Karpas-422 (cell line): Measurements from ENCODE around the gene OR2AG1. TPM values are rescaled to one million over a fixed set of nuclear protein-coding genes. Genes with fewer than 3 reads are reported as not detected.

Source experiments
- DNase-seq: peaks from one replicate; pipeline ENCODE4 v3.0.0-alpha.2; 2015
- H2AFZ ChIP-seq: fragments of 200-600 bp; sonication (generic); 2 replicates; pipeline ENCODE4 v1.6.1; 2014; ENCODE audit warnings: antibody characterized with exemption, low read length, mixed read lengths
- H3K27ac ChIP-seq: fragments of 200-600 bp; sonication (generic); 2 replicates; pipeline ENCODE4 v1.5.1; 2014; ENCODE audit warnings: mild to moderate bottlenecking, low read length, moderate library complexity
- H3K27me3 ChIP-seq: fragments of 200-600 bp; sonication (generic); 2 replicates; pipeline ENCODE4 v1.6.1; 2014; ENCODE audit warnings: low read length, mixed read lengths
- H3K36me3 ChIP-seq: fragments of 200-600 bp; sonication (generic); 2 replicates; pipeline ENCODE4 v1.6.1; 2014; ENCODE audit warnings: low read length, mixed read lengths; ENCODE audit not compliant: insufficient read depth
- H3K4me1 ChIP-seq: fragments of 200-600 bp; sonication (generic); 2 replicates; pipeline ENCODE4 v1.6.1; 2014; ENCODE audit warnings: mild to moderate bottlenecking, low read length, mixed read lengths
- H3K4me2 ChIP-seq: fragments of 200-600 bp; sonication (generic); 2 replicates; pipeline ENCODE4 v1.6.1; 2014; ENCODE audit warnings: low read length, low read depth, mild to moderate bottlenecking; ENCODE audit not compliant: poor library complexity, severe bottlenecking
- H3K4me3 ChIP-seq: fragments of 200-600 bp; sonication (generic); 2 replicates; pipeline ENCODE4 v1.5.1; 2014; ENCODE audit warnings: mild to moderate bottlenecking, antibody characterized with exemption, low read length, mixed read lengths
- H3K79me2 ChIP-seq: fragments of 200-600 bp; sonication (generic); 2 replicates; pipeline ENCODE4 v1.6.1; 2014; ENCODE audit warnings: mild to moderate bottlenecking, low read length, mixed read lengths
- H3K9ac ChIP-seq: fragments of 200-600 bp; sonication (generic); 2 replicates; pipeline ENCODE4 v1.6.0; 2014; ENCODE audit warnings: low read length
- H3K9me2 ChIP-seq: fragments of 200-600 bp; sonication (generic), shearing (Covaris generic); replicated peaks from 2 replicates; pipeline ENCODE4 v1.6.0; 2014; ENCODE audit warnings: mild to moderate bottlenecking, low read length, moderate library complexity; ENCODE audit not compliant: insufficient read depth
- H3K9me3 ChIP-seq: fragments of 300-700, 200-600 bp; sonication (generic); 2 replicates; pipeline ENCODE4 v1.6.1; 2014; ENCODE audit warnings: low read length, mixed read lengths
- H4K20me1 ChIP-seq: fragments of 200-600 bp; sonication (generic); 2 replicates; pipeline ENCODE4 v1.6.1; 2014; ENCODE audit warnings: mild to moderate bottlenecking, antibody characterized with exemption, low read length, low read depth; ENCODE audit not compliant: insufficient read depth
- total RNA-seq: library from RNA; depleted of rRNA; stranded (reverse); fragments of >200 nt; shearing (Covaris generic); gene quantifications from 2 replicates; pipeline ENCODE4 v1.2.3, GENCODE V29; 2014; ENCODE audit warnings: low replicate concordance

Gene OR2AG1
- total RNA-seq, 1 experiment from 2014 or later: not detected

GRCh38 chr11:6745018-6745417 is 37.8 kb upstream of the OR2AG1 start:
- Histone ChIP-seq H2AFZ (no peak overlapping the region), H3K4me1 (peaks cover 17% of the 10 kb centered on the region), H3K4me2 (no peak overlapping the region), H3K79me2 (no peaks in the 10 kb centered on the region), H4K20me1 (no peaks in the 10 kb centered on the region), H3K27ac (no peak overlapping the region), H3K9me2 (no peaks in the 10 kb centered on the region), H3K4me3 (no peak overlapping the region), H3K9ac (no peak overlapping the region), H3K27me3 (peaks cover 2% of the 10 kb centered on the region; the same call in 1 of the 2 replicates), H3K9me3 (no peaks in the 10 kb centered on the region), H3K36me3 (no peaks in the 10 kb centered on the region)
- no peak for DNase-seq

GRCh38 chr11:6745465-6746015 is 37.3 kb upstream of the OR2AG1 start:
- H2AFZ ChIP-seq: no peak overlapping the region
- H3K9ac ChIP-seq: no peak overlapping the region
- H3K36me3 ChIP-seq: no peaks in the 10 kb centered on the region
- no peaks in the 10 kb centered on the region for H3K79me2 ChIP-seq
- peaks cover 17% of the 10 kb centered on the region for H3K4me1 ChIP-seq
- no peaks in the 10 kb centered on the region for H4K20me1 ChIP-seq
- no peak overlapping the region for H3K4me3 ChIP-seq
- H3K9me3 ChIP-seq: no peaks in the 10 kb centered on the region
- no peak overlapping the region for H3K27ac ChIP-seq
- no peak overlapping the region for H3K4me2 ChIP-seq
- no peak for DNase-seq
- H3K27me3 ChIP-seq: peaks cover 2% of the 10 kb centered on the region; the same call in 1 of the 2 replicates
- no peaks in the 10 kb centered on the region for H3K9me2 ChIP-seq

- Histone ChIP-seq H3K27me3 (peaks cover 2% of the 10 kb centered on the region; the same call in 1 of the 2 replicates), H4K20me1 (no peaks in the 10 kb centered on the region), H3K4me2 (no peak overlapping the region), H3K36me3 (no peaks in the 10 kb centered on the region), H3K79me2 (no peaks in the 10 kb centered on the region), H3K4me1 (peaks cover 17% of the 10 kb centered on the region), H3K9ac (no peak overlapping the region), H3K9me2 (no peaks in the 10 kb centered on the region), H3K4me3 (no peak overlapping the region), H3K27ac (no peak overlapping the region), H3K9me3 (no peaks in the 10 kb centered on the region), H2AFZ (no peak overlapping the region)
- no peak for DNase-seq
Measured at GRCh38 chr11:6746086-6746618, 36.7 kb upstream of the OR2AG1 start.

GRCh38 chr11:6746626-6747025 is 36.2 kb upstream of the OR2AG1 start:
- no peak overlapping the region for H3K27ac ChIP-seq
- H3K36me3 ChIP-seq: no peaks in the 10 kb centered on the region
- H4K20me1 ChIP-seq: no peaks in the 10 kb centered on the region
- H3K4me1 ChIP-seq: peaks cover 17% of the 10 kb centered on the region
- H3K79me2 ChIP-seq: no peaks in the 10 kb centered on the region
- no peak overlapping the region for H3K4me3 ChIP-seq
- no peak overlapping the region for H2AFZ ChIP-seq
- H3K4me2 ChIP-seq: no peak overlapping the region
- H3K9ac ChIP-seq: no peak overlapping the region
- H3K27me3 ChIP-seq: peaks cover 2% of the 10 kb centered on the region; the same call in 1 of the 2 replicates
- DNase-seq: no peak
- no peaks in the 10 kb centered on the region for H3K9me3 ChIP-seq
- H3K9me2 ChIP-seq: no peaks in the 10 kb centered on the region

- H3K9me2 ChIP-seq: no peaks in the 10 kb centered on the region
- no peak overlapping the region for H3K4me2 ChIP-seq
- no peaks in the 10 kb centered on the region for H4K20me1 ChIP-seq
- H3K27ac ChIP-seq: no peak overlapping the region
- no peaks in the 10 kb centered on the region for H3K79me2 ChIP-seq
- no peak for DNase-seq
- H3K9me3 ChIP-seq: no peaks in the 10 kb centered on the region
- peaks cover 2% of the 10 kb centered on the region; the same call in 1 of the 2 replicates for H3K27me3 ChIP-seq
- H3K4me3 ChIP-seq: no peak overlapping the region
- peaks cover 17% of the 10 kb centered on the region for H3K4me1 ChIP-seq
- no peak overlapping the region for H3K9ac ChIP-seq
- no peak overlapping the region for H2AFZ ChIP-seq
- no peaks in the 10 kb centered on the region for H3K36me3 ChIP-seq
Measured at GRCh38 chr11:6747097-6747668, 35.6 kb upstream of the OR2AG1 start.

GRCh38 chr11:6755303-6755952 is 27.4 kb upstream of the OR2AG1 start:
- H3K4me3 ChIP-seq: no peak overlapping the region
- peak; percentile 66 for DNase-seq

GRCh38 chr11:6755953-6756347 is 26.9 kb upstream of the OR2AG1 start:
- H3K36me3 ChIP-seq: no peaks in the 10 kb centered on the region
- no peaks in the 10 kb centered on the region for H3K9me3 ChIP-seq
- no peak overlapping the region for H3K4me3 ChIP-seq
- H3K4me2 ChIP-seq: no peak overlapping the region
- H3K4me1 ChIP-seq: no peaks in the 10 kb centered on the region
- no peak overlapping the region for H3K27ac ChIP-seq
- DNase-seq: no peak
- H3K79me2 ChIP-seq: no peaks in the 10 kb centered on the region
- H3K9ac ChIP-seq: no peak overlapping the region
- H2AFZ ChIP-seq: no peak overlapping the region
- H4K20me1 ChIP-seq: no peaks in the 10 kb centered on the region
- H3K27me3 ChIP-seq: no peaks in the 10 kb centered on the region
- H3K9me2 ChIP-seq: no peaks in the 10 kb centered on the region

More at GRCh38 chr11:6755303-6755952, 27.4 kb upstream of the OR2AG1 start:
- Histone ChIP-seq H3K79me2 (no peaks in the 10 kb centered on the region), H3K4me2 (no peak overlapping the region), H3K9ac (no peak overlapping the region), H3K27me3 (no peaks in the 10 kb centered on the region), H4K20me1 (no peaks in the 10 kb centered on the region), H3K4me1 (no peaks in the 10 kb centered on the region), H2AFZ (no peak overlapping the region), H3K9me3 (no peaks in the 10 kb centered on the region), H3K36me3 (no peaks in the 10 kb centered on the region), H3K27ac (no peak overlapping the region), H3K9me2 (no peaks in the 10 kb centered on the region)

GRCh38 chr11:6757373-6757967 is 25.4 kb upstream of the OR2AG1 start:
- Histone ChIP-seq H4K20me1 (no peaks in the 10 kb centered on the region), H3K9ac (no peak overlapping the region), H3K4me2 (no peak overlapping the region), H2AFZ (no peak overlapping the region), H3K9me2 (no peaks in the 10 kb centered on the region), H3K36me3 (no peaks in the 10 kb centered on the region), H3K9me3 (no peaks in the 10 kb centered on the region), H3K27me3 (no peaks in the 10 kb centered on the region), H3K79me2 (no peaks in the 10 kb centered on the region), H3K4me3 (no peak overlapping the region), H3K27ac (no peak overlapping the region), H3K4me1 (no peaks in the 10 kb centered on the region)
- DNase-seq: peak; percentile 78
